ENCODE results near the gene SEMA4D. TPM values are rescaled to one million over a fixed set of nuclear protein-coding genes. Genes with fewer than 3 reads are reported as not detected.

SEMA4D gene
- total and polyA plus RNA-seq, 2 of the 13 experiments (the other 11 are each of a cell fraction or from before 2014, with no cell fraction given), result 0.13 to 0.16 TPM

DNA sequence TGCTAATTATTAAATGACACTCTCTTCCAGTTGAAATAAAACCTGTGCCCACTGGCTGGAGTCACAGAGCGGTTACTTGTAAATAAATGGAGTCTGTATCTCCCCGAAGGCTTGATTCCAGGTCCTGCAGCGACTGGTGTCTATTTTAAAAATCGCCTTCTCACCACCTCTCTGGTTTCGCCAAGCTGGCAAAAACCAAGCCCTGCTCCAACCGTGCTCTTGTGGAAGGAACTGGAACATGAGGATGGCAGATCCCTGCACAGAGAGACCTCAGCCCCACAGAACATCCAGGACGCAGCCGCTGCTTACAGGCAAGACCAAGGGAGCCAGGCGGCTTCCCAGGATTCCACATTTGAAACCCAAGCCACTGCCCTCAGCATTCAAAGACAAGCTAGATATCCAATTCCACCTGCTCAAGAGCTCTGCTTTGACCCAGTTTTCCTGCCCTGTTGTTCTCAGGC is 15.0 kb downstream of the SEMA4D start:
- Histone ChIP-seq H3K4me3 (replicated peaks in 1 of 3; ENCODE audit: insufficient read depth in 1 of 3, low read depth in 2 of 3, low read length in 3 of 3) (no peak overlapping the region), H3K9me3 (ENCODE audit: low read length) (no peaks in the 10 kb centered on the region), H3K9ac (ENCODE audit: insufficient read depth, low read depth, low read length) (no peak overlapping the region), H3K36me3 (replicated peaks in 1 of 2; ENCODE audit: control insufficient read depth in 1 of 2, insufficient read depth in 2 of 2, low read length in 2 of 2) (no peaks in the 10 kb centered on the region), H3K27ac (ENCODE audit: extremely low read length, insufficient read depth, low read length) (no peak overlapping the region), H3K4me2 (ENCODE audit: low read depth, low read length) (no peak overlapping the region), H4K20me1 (ENCODE audit: insufficient read depth, low read length) (no peaks in the 10 kb centered on the region), H3K27me3 (ENCODE audit: control insufficient read depth in 1 of 2, insufficient read depth in 2 of 2, low read length in 2 of 2) (peaks cover 2 to 12% of the 10 kb centered on the region in 2 experiments; a peak in 2 of 5 replicates), H2AFZ (ENCODE audit: low read length) (no peak overlapping the region), H3K79me2 (ENCODE audit: insufficient read depth, low read length) (no peaks in the 10 kb centered on the region), H3K4me1 (ENCODE audit: insufficient read depth, low read length) (no peaks in the 10 kb centered on the region)
- DNase-seq (ENCODE audit: low spot score) (no peak), FAIRE-seq (no peak), ATAC-seq (no peak)
- intact Hi-C loops (cut with micrococcal nuclease; ENCODE audit: unreplicated experiment), result no loop called here
- no TSS peak for BruUV-seq (replicated peaks)
- POLR2A ChIA-PET, result no interaction called here
- CTCF ChIA-PET (ENCODE audit: low intra/inter-chr PET ratio, low total read pairs), result no interaction called here
- in situ Hi-C loops (cut with HindIII; ENCODE audit: extremely low pct_ligation_motif_present, low pct_unique_long_range_greater_than_20kb), result no loop called here
- no peak for TF ChIP-seq FOXA1 (IDR thresholded peaks at IDR 0.05)
- TF ChIP-seq FOXA1 (CRISPR knock-in tag; IDR thresholded peaks at IDR 0.05), result no peak
- TF ChIP-seq ZNF30 (CRISPR knock-in tag; IDR thresholded peaks at IDR 0.05), result no peak
- no peak for TF ChIP-seq HNRNPLL (IDR thresholded peaks at IDR 0.05; ENCODE audit: low read depth, low read length, poor library complexity, severe bottlenecking)
- no peak for TF ChIP-seq BRCA1 (CRISPR knock-in tag; IDR thresholded peaks at IDR 0.05)
- TF ChIP-seq ARNT (IDR thresholded peaks at IDR 0.05), result no peak
- TF ChIP-seq, protein P1, sequence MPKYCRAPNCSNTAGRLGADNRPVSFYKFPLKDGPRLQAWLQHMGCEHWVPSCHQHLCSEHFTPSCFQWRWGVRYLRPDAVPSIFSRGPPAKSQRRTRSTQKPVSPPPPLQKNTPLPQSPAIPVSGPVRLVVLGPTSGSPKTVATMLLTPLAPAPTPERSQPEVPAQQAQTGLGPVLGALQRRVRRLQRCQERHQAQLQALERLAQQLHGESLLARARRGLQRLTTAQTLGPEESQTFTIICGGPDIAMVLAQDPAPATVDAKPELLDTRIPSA (CRISPR knock-in tag; IDR thresholded peaks at IDR 0.05; ENCODE audit: borderline replicate concordance), result no peak
- TF ChIP-seq FOXJ3 (CRISPR knock-in tag; IDR thresholded peaks at IDR 0.05; ENCODE audit: borderline replicate concordance), result no peak
- TF ChIP-seq, protein P2, sequence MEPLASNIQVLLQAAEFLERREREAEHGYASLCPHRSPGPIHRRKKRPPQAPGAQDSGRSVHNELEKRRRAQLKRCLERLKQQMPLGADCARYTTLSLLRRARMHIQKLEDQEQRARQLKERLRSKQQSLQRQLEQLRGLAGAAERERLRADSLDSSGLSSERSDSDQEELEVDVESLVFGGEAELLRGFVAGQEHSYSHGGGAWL (CRISPR knock-in tag; IDR thresholded peaks at IDR 0.05), result no peak
- TF ChIP-seq, protein P3, sequence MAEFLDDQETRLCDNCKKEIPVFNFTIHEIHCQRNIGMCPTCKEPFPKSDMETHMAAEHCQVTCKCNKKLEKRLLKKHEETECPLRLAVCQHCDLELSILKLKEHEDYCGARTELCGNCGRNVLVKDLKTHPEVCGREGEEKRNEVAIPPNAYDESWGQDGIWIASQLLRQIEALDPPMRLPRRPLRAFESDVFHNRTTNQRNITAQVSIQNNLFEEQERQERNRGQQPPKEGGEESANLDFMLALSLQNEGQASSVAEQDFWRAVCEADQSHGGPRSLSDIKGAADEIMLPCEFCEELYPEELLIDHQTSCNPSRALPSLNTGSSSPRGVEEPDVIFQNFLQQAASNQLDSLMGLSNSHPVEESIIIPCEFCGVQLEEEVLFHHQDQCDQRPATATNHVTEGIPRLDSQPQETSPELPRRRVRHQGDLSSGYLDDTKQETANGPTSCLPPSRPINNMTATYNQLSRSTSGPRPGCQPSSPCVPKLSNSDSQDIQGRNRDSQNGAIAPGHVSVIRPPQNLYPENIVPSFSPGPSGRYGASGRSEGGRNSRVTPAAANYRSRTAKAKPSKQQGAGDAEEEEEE (CRISPR knock-in tag; IDR thresholded peaks at IDR 0.05; ENCODE audit: borderline replicate concordance), result no peak
- TF ChIP-seq ZNF790 (CRISPR knock-in tag; IDR thresholded peaks at IDR 0.05; ENCODE audit: borderline replicate concordance), result no peak
- TF ChIP-seq ZNF709 (CRISPR knock-in tag; IDR thresholded peaks at IDR 0.05), result no peak
- TF ChIP-seq, protein P4, sequence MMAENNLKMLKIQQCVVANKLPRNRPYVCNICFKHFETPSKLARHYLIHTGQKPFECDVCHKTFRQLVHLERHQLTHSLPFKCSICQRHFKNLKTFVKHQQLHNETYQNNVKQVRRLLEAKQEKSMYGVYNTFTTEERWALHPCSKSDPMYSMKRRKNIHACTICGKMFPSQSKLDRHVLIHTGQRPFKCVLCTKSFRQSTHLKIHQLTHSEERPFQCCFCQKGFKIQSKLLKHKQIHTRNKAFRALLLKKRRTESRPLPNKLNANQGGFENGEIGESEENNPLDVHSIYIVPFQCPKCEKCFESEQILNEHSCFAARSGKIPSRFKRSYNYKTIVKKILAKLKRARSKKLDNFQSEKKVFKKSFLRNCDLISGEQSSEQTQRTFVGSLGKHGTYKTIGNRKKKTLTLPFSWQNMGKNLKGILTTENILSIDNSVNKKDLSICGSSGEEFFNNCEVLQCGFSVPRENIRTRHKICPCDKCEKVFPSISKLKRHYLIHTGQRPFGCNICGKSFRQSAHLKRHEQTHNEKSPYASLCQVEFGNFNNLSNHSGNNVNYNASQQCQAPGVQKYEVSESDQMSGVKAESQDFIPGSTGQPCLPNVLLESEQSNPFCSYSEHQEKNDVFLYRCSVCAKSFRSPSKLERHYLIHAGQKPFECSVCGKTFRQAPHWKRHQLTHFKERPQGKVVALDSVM (CRISPR knock-in tag; IDR thresholded peaks at IDR 0.05), result no peak
- TF ChIP-seq TCF7L2 (IDR thresholded peaks at IDR 0.05; ENCODE audit: low read depth, low read length), result no peak
- TF ChIP-seq, protein P5, sequence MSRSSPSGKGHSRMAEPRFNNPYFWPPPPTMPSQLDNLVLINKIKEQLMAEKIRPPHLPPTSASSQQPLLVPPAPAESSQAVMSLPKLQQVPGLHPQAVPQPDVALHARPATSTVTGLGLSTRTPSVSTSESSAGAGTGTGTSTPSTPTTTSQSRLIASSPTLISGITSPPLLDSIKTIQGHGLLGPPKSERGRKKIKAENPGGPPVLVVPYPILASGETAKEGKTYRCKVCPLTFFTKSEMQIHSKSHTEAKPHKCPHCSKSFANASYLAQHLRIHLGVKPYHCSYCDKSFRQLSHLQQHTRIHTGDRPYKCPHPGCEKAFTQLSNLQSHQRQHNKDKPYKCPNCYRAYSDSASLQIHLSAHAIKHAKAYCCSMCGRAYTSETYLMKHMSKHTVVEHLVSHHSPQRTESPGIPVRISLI (CRISPR knock-in tag; IDR thresholded peaks at IDR 0.05; ENCODE audit: borderline replicate concordance), result no peak
- TF ChIP-seq ZNF329 (CRISPR knock-in tag; IDR thresholded peaks at IDR 0.05; ENCODE audit: low read depth), result no peak
- TF ChIP-seq ZNF24 (IDR thresholded peaks at IDR 0.05), result no peak
- 63% methylated on average over 7 of the region's 9 CpGs for WGBS (ENCODE audit: low lambda C conversion rate)
